Naive B cell (primary cell): ENCODE data around the gene SMAD5. TPM values are rescaled to one million over a fixed set of nuclear protein-coding genes. Genes with fewer than 3 reads are reported as not detected.

Experiments used
- ATAC-seq, 2 donors: fragments of 150-1000 bp; cut with Tn5 transposase; 2 replicates each; pipeline ENCODE4 v1.10.0; 2021; ENCODE audit warnings: low read depth in 2 of 2, mild to moderate bottlenecking in 2 of 2, moderate library complexity in 2 of 2
- DNase-seq: peaks from one replicate; pipeline ENCODE4 v3.0.0; 2022
- H3K27ac Mint-ChIP-seq, 6 donors: one replicate each; pipeline ENCODE4 v1.8.0; 2020 to 2022; ENCODE audit warnings: mild to moderate bottlenecking in 6 of 6, mixed read lengths in 6 of 6, moderate library complexity in 5 of 6, inconsistent platforms in 2 of 6
- H3K27me3 Mint-ChIP-seq, 3 donors: one replicate each; pipeline ENCODE4 v1.8.0; 2021 to 2022; ENCODE audit warnings: mixed read lengths in 3 of 3, mild to moderate bottlenecking in 1 of 3
- H3K36me3 Mint-ChIP-seq, 2 donors: one replicate each; pipeline ENCODE4 v1.8.0; 2020 to 2022; ENCODE audit warnings: mixed read lengths in 2 of 2, inconsistent platforms in 1 of 2, mild to moderate bottlenecking in 1 of 2
- H3K4me1 Mint-ChIP-seq, 3 donors: one replicate each; pipeline ENCODE4 v1.8.0; 2020 to 2022; ENCODE audit warnings: mixed read lengths in 3 of 3, inconsistent platforms in 1 of 3, mild to moderate bottlenecking in 1 of 3, moderate library complexity in 1 of 3
- H3K4me3 Mint-ChIP-seq, 8 donors: one replicate each; pipeline ENCODE4 v1.8.0; 2020 to 2022; ENCODE audit warnings: mild to moderate bottlenecking in 8 of 8, mixed read lengths in 8 of 8, moderate library complexity in 8 of 8, inconsistent platforms in 2 of 8
- H3K9me3 Mint-ChIP-seq, 7 donors: one replicate each; pipeline ENCODE4 v1.8.0; 2020 to 2022; ENCODE audit warnings: mixed read lengths in 7 of 7, mild to moderate bottlenecking in 5 of 7, inconsistent platforms in 2 of 7, moderate library complexity in 1 of 7
- polyA plus RNA-seq, 6 donors: library from polyadenylated mRNA; unstranded; fragments of 300-500 nt; fragmentation: Illumina TruSeq; gene quantifications; one replicate each; pipeline ENCODE4 v1.2.3, GENCODE V29; 2021; ENCODE audit warnings: low read depth in 6 of 6

The SMAD5 gene
- polyA plus RNA-seq, 6 donors from 2014 or later = 18.8 to 29.3 (median 23.9) TPM

DNA sequence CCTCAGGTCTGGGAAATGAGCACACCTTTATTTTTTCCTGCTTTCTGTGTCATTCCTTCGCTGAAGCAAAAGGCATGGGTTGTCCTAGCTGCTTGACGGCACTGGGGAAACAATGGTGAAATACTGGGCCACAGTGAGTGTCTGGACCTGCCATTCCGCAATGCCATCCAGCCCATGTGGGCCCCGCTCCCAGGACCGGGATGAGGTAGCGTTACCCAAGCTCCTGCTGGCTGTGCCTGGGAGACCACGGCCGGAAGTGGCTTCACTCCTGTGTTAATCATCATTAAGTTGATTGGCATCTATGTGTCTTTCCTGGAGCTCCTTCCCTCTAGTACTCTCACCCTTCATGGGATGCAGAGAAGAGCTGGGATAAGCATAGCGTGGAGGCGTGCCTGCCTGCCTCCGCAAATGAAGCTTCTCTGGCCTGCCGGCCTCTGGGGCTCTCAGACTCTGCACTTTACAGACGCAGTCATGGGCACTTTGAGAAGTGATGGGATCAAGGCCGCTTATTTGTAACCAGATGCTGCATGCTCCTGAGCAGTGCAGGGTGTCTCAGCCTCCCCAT is 76.8 kb downstream of the SMAD5 start:
- H3K27me3 Mint-ChIP-seq = peaks cover 32 to 54% (median 40%) of the 10 kb centered on the region in 3 donors
- H3K36me3 Mint-ChIP-seq = no peaks in the 10 kb centered on the region
- ATAC-seq (no peak), DNase-seq (no peak)
- H3K9me3 Mint-ChIP-seq = peaks cover 0 to 4% (median 0%) of the 10 kb centered on the region in 7 donors
- H3K4me3 Mint-ChIP-seq = no peak overlapping the region
- peak overlapping the region in 1 of 6 donors; percentile 29 for H3K27ac Mint-ChIP-seq
- H3K4me1 Mint-ChIP-seq = peaks cover 0 to 2% (median 0%) of the 10 kb centered on the region in 3 donors

DNA sequence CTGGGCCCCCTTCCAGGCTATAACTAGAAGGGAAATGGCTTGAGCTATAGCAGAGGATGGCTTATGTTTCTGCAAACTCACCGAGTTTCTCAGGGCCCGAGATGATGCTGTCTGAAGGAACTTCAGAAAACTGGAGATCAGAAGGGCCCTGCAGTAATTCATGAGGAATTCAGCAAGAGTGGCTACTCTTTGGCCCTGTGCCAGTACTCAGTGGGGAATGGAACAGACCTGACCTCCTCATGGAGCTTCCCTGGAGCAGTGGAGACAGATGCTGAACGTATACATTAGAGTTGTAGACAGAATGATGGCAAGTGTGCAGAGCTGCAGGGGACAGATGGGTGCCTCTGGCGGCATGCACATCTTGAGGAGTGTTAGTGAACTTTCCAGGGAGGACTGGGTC is 77.6 kb downstream of the SMAD5 start:
- no peak for DNase-seq
- H3K4me3 Mint-ChIP-seq = no peak overlapping the region

DNA sequence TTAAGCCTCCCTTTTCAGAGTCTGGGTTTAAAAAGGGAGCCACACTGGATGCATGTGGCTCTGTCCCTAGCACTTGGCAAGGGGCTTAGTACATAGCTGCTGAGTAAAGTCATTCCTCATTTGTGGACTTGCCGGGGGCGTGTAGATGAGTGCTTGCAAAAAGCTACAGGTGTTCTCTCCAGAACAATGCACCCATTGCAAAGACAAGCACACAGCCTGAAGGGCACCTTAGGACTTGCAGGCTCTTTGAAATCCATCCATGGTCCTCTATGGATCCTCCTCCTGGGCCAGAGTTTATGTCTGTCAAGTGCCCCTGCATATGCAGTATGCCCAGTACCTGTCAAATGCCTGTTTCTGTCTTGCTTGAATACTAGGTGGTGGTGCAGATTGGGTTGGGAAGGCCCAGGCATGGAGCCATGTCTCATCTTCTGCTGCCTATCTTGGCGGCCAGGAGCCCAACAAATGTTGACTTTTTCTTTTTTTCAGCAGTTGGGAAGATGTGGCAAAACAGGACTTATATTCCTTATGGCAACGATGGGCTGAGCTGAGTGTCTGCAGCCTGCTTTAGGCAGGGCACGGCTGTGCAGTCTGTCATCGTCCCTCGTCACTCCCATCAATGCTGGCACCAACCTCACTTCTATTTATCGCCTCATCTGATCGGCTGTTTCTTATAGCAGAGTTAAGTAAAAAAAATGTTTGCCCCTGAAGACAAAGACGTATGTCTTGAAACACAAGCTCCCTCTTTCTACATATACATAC is 78.8 kb downstream of the SMAD5 start:
- DNase-seq (no peak), ATAC-seq (no peak)
- peaks cover 28 to 42% (median 40%) of the 10 kb centered on the region in 3 donors for H3K27me3 Mint-ChIP-seq
- H3K4me1 Mint-ChIP-seq = peaks cover 0 to 2% (median 0%) of the 10 kb centered on the region in 3 donors
- no peaks in the 10 kb centered on the region for H3K9me3 Mint-ChIP-seq
- no peak overlapping the region for H3K27ac Mint-ChIP-seq
- no peak overlapping the region for H3K4me3 Mint-ChIP-seq
- H3K36me3 Mint-ChIP-seq = no peaks in the 10 kb centered on the region

More for the DNA sequence above, 77.6 kb downstream of the SMAD5 start:
- peaks cover 0 to 4% (median 0%) of the 10 kb centered on the region in 7 donors for H3K9me3 Mint-ChIP-seq
- no peaks in the 10 kb centered on the region for H3K36me3 Mint-ChIP-seq
- H3K4me1 Mint-ChIP-seq = peaks cover 0 to 2% (median 0%) of the 10 kb centered on the region in 3 donors
- H3K27ac Mint-ChIP-seq = no peak overlapping the region
- no peak for ATAC-seq
- peaks cover 33 to 52% (median 38%) of the 10 kb centered on the region in 3 donors for H3K27me3 Mint-ChIP-seq

DNA sequence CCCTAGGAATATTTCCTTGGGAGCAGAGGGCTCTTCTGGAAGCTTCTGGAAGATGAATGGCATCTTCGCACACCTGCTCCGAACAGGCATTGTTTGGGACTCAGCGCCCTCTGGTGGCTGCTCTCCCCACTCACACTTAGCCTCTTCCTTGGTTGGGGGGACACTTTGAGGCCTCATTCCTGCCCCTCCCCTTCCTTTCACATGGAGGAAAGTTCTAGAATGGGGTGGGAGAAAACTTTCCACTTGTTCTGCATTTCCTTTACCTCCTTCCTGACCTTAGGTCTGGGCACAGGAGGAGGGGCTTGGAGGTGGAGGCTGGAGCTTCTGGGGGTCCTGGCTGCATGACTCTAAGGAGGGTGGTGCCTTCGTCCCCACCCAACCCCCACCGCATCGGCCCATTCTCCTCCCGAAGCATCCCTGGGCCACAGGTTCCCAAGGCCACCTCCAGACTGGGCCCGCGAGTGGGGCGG is 79.6 kb downstream of the SMAD5 start:
- Mint-ChIP-seq H3K27me3 (peaks cover 28 to 43% (median 40%) of the 10 kb centered on the region in 3 donors), H3K4me1 (peaks cover 0 to 2% (median 0%) of the 10 kb centered on the region in 3 donors), H3K27ac (no peak overlapping the region), H3K9me3 (no peaks in the 10 kb centered on the region), H3K36me3 (no peaks in the 10 kb centered on the region), H3K4me3 (no peak overlapping the region)
- no peak for ATAC-seq
- DNase-seq = peak; percentile 17

DNA sequence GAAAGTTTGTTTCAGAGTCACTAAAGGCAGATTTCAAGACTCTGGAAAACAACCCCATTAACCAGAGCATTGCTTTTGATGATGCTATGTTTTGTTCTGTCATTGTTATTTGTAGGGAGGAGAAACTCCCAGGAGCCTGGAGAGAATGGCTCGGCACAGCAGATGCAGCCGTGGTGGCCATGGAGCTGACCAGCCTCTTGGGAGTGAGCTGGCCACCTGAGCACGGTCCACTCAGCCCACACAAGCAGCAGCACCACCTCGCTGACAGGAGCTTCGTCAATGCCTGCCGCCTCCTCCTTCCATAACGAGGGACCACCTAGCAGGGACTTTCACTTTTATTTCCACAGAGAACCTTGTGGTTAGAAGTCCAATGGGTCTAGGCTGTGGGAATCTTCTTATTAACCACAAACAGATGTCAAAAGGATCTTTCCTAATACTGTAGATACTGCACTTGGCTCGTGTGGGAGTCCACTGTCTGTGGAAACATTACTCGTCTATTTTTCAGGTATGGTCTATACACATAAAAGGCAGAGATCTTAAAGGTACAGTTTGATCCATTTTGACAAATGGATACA is 81.4 kb downstream of the SMAD5 start:
- no peak overlapping the region for H3K4me3 Mint-ChIP-seq

DNA sequence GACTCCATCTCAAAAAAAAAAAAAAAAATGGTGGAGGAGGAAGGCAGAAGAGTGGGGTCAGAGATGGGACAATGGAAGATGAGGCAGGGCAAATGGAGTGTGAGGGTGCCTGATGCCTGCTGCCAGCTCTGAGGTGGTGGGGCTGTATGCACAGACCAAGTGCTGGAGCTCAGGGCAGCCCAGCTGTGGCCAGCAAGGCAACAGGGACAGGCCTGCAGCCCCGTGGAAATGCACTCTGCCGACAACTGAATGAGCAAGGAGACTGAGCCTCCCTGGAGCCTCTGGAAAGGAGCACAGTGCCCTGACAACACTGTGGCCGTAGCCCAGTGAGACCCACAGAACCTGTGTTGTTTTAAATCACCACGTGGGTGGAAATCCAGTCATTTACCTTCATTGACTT is 83.2 kb downstream of the SMAD5 start:
- peaks cover 0 to 6% of the 10 kb centered on the region in 2 donors for H3K36me3 Mint-ChIP-seq
- H3K4me3 Mint-ChIP-seq = no peak overlapping the region
- peaks cover 13 to 26% (median 21%) of the 10 kb centered on the region in 3 donors for H3K27me3 Mint-ChIP-seq
- H3K4me1 Mint-ChIP-seq = peaks cover 0 to 2% (median 0%) of the 10 kb centered on the region in 3 donors
- H3K27ac Mint-ChIP-seq = peak overlapping the region in 1 of 6 donors; percentile 88
- DNase-seq (no peak), ATAC-seq (no peak)
- H3K9me3 Mint-ChIP-seq = peaks cover 0 to 16% (median 8%) of the 10 kb centered on the region in 7 donors

More for the DNA sequence above, 81.4 kb downstream of the SMAD5 start:
- DNase-seq (no peak), ATAC-seq (no peak)
- H3K27ac Mint-ChIP-seq = no peak overlapping the region
- peaks cover 0 to 6% (median 0%) of the 10 kb centered on the region in 7 donors for H3K9me3 Mint-ChIP-seq
- H3K27me3 Mint-ChIP-seq = peaks cover 27 to 28% (median 28%) of the 10 kb centered on the region in 3 donors
- no peaks in the 10 kb centered on the region for H3K36me3 Mint-ChIP-seq
- H3K4me1 Mint-ChIP-seq = peaks cover 0 to 2% (median 0%) of the 10 kb centered on the region in 3 donors

DNA sequence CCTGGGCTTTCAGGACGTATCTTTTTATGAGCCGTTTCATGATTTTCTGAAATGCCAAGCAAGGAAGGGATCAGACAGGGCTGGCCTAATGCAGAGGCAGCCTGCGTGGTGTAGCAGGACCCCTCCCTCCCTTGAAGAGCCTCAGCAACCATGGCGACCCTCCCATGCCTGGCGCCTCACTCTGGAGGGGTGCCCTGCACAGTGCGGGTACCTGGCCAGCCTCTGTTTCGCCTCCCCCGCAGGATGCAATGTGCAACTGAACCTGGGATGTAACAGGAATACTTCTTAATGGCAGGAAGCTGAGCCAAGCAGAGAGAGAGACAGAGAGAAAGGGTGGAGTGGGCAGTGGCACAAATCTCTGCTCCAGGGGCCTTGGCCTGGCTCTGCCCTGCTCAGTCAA is 83.6 kb downstream of the SMAD5 start:
- Mint-ChIP-seq H3K27me3 (peaks cover 12 to 24% (median 24%) of the 10 kb centered on the region in 3 donors), H3K4me1 (peaks cover 0 to 2% (median 0%) of the 10 kb centered on the region in 3 donors), H3K27ac (no peak overlapping the region), H3K9me3 (peaks cover 2 to 20% (median 8%) of the 10 kb centered on the region in 7 donors), H3K36me3 (peaks cover 0 to 10% of the 10 kb centered on the region in 2 donors), H3K4me3 (peak overlapping the region in 1 of 8 donors; percentile 66)
- ATAC-seq (no peak), DNase-seq (no peak)

DNA sequence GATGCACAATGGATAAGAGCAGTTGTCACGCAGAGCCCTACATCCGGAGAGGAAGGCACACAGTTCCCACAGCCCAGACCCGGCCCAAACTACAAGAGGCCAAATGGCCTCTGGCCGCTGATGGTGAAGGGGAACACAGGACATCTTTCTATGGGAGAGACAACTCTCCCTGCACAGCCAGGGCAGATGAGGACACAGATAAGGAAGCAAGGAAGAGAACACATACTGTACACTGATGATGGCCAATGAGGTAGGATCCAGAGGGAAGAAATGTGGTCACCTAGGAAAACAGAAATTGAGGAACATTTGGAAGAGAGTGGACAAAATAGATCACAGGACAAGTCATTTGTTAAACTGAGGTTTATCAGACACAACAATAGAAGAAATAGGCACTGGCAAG is 88.7 kb downstream of the SMAD5 start:
- Mint-ChIP-seq H3K9me3 (peaks cover 6 to 27% (median 11%) of the 10 kb centered on the region in 7 donors), H3K4me3 (no peak overlapping the region), H3K27ac (no peak overlapping the region), H3K4me1 (no peaks in the 10 kb centered on the region), H3K36me3 (peaks cover 0 to 13% of the 10 kb centered on the region in 2 donors), H3K27me3 (peaks cover 13 to 22% (median 20%) of the 10 kb centered on the region in 3 donors)
- no peak for ATAC-seq
- DNase-seq = no peak

DNA sequence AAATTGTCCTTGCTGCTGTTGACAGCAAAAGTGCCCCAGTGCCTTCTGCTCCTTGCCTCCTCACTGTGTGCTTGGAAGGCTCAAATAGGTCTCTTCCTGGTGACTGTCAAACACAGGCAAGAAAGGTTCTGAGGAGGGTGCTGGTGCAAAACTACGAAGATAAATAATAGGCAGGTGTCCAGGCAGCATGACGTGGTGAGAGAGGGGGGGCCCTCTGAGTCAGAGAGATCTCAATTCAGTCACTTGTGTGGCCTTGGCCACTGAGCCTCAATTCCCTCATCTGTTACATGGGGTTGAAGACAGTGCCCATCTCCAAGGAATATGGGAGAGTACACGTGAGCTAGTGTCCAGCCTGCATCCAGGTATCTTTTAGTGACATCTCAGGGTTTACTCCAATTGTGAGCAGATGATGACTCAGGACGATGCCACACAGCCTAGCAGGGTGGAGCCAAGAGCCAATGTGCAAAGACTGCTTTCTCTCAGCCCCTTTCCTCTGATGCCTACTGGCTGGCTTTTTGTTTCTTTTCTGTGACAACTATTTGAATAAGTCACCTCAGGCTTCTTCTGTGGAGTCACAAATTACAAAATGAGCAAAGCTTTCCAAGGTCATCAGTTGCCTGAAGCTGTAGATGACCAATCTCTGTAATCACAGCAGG is 90.1 kb downstream of the SMAD5 start:
- H3K9me3 Mint-ChIP-seq = peaks cover 6 to 27% (median 11%) of the 10 kb centered on the region in 7 donors
- no peaks in the 10 kb centered on the region for H3K4me1 Mint-ChIP-seq
- H3K27ac Mint-ChIP-seq = peak overlapping the region in 1 of 6 donors; percentile 9
- peaks cover 21 to 22% (median 22%) of the 10 kb centered on the region in 3 donors for H3K27me3 Mint-ChIP-seq
- ATAC-seq (no peak), DNase-seq (no peak)
- peaks cover 0 to 13% of the 10 kb centered on the region in 2 donors for H3K36me3 Mint-ChIP-seq
- no peak overlapping the region for H3K4me3 Mint-ChIP-seq

DNA sequence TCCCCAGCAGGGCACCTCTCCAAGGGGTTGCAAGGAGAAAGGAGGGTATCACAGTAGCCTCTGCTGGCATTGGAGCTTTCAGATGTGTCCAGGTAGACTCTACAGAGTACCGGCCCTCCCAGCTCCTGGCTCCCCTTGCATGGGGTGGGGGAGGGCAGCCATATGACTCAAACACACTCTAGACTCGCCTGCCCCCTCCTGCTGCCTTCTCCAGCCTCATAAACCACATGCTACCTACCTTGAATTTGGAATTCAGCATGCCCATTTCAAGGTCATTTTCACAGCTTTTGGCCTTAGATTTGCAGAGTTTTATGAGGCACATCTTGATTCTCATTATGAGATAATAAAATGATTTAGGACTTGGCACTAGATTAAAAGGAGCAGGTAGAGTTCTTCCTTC is 93.2 kb downstream of the SMAD5 start:
- DNase-seq = no peak
- H3K27ac Mint-ChIP-seq = no peak overlapping the region
- H3K4me1 Mint-ChIP-seq = no peaks in the 10 kb centered on the region
- peaks cover 0 to 8% of the 10 kb centered on the region in 2 donors for H3K36me3 Mint-ChIP-seq
- H3K27me3 Mint-ChIP-seq = peaks cover 26 to 41% (median 41%) of the 10 kb centered on the region in 3 donors
- no peak for ATAC-seq
- no peak overlapping the region for H3K4me3 Mint-ChIP-seq
- H3K9me3 Mint-ChIP-seq = peaks cover 4 to 12% (median 6%) of the 10 kb centered on the region in 7 donors

DNA sequence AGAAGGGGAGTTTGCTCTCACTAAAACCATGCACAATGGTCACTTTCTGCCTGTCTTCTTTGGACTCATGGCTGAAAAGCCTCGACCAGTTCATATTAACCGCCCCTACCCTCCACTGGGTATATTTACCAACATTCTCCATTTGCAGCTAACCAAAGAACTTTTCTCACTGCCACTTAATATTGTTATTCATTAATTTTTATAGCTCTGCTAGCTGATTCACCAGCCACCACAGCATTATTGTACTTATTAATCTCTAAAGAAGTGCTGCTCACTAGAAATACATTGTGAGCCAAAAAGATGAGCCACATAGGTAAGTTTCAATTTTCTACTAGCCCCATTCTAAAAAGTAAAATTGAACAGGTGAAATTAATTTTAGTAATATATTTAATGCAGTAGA is 93.8 kb downstream of the SMAD5 start:
- Mint-ChIP-seq H3K9me3 (peaks cover under 1 to 6% (median 4%) of the 10 kb centered on the region in 7 donors), H3K27ac (no peak overlapping the region), H3K4me3 (no peak overlapping the region), H3K36me3 (peaks cover 0 to 2% of the 10 kb centered on the region in 2 donors), H3K27me3 (peaks cover 23 to 39% (median 37%) of the 10 kb centered on the region in 3 donors), H3K4me1 (no peaks in the 10 kb centered on the region)
- DNase-seq (no peak), ATAC-seq (no peak)

DNA sequence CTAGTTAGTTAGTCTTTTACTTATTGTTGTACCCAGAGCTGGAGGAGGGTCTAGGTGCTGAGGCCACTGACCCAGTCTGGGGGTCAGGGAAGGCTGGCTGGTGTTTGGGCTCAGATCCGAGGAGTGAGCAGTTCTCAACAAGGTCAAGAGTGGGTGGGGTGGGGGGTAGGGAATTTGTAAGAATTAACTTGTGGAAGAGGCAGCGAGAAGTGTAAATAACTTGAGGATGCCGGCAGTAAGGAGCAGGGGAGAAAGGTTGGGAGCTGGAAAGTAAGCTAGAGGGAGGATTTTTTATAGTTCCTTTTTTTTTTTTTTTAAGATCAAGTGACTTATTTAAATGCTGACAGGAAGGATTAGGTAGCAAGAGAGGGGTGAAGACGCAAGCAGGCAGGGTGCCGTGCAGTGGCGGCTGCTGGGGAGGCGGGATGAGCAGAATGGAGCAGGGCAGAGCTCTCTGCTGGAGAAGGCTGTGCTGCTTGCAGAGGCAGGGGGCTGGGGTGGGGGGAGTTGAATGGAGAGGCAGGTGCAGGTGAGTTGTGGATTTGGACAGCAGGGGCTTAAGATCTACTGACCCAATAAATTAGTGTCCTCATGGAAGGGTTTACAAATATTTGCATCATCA is 95.6 kb downstream of the SMAD5 start:
- peak overlapping the region in 1 of 6 donors; percentile 78 for H3K27ac Mint-ChIP-seq
- no peak overlapping the region for H3K4me3 Mint-ChIP-seq
- H3K36me3 Mint-ChIP-seq = no peaks in the 10 kb centered on the region
- DNase-seq (no peak), ATAC-seq (no peak)
- no peaks in the 10 kb centered on the region for H3K4me1 Mint-ChIP-seq
- no peaks in the 10 kb centered on the region for H3K9me3 Mint-ChIP-seq
- H3K27me3 Mint-ChIP-seq = peaks cover 19 to 37% (median 34%) of the 10 kb centered on the region in 3 donors

DNA sequence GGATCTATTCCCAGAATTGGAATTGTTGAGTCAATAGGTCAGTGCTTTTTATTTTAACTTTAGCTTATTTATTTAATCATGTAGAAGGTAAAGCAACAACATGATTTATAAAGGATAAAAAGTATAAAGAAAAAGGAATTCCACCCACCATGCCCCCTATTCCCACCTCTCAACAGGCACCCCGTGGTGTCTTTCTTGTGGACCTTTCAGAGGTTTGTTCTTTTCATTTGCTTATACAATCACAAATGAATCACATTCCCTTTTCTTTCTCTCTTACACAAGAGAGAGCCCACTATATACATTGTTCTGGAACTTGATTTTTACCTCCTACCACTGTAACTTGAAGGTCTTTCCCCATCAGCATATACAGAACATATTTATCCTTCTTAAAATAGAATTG is 97.5 kb downstream of the SMAD5 start:
- Mint-ChIP-seq H3K9me3 (no peaks in the 10 kb centered on the region), H3K27ac (no peak overlapping the region), H3K4me1 (no peaks in the 10 kb centered on the region), H3K36me3 (no peaks in the 10 kb centered on the region), H3K27me3 (peaks cover 19 to 29% (median 28%) of the 10 kb centered on the region in 3 donors), H3K4me3 (no peak overlapping the region)
- DNase-seq = no peak
- no peak for ATAC-seq
